ENCODE measurements around the gene RRM2.

The RRM2 gene

GRCh38 chr2:10173258-10174005 lies 50.9 kb downstream of the RRM2 start:
- Histone ChIP-seq H3K4me3 (no peak overlapping the region), H3K4me1 (no peaks in the 10 kb centered on the region), H3K9me3 (no peaks in the 10 kb centered on the region), H3K27ac (no peak overlapping the region), H3K36me3 (no peaks in the 10 kb centered on the region), H3K27me3 (no peaks in the 10 kb centered on the region)
- no peak for DNase-seq
- no peak for TF ChIP-seq CTCF (IDR thresholded peaks at IDR 0.05)
- intact Hi-C loops (cut with DNase I; ENCODE audit: low total_unique reads): no loop called here

- DNase-seq: no peak
- Histone ChIP-seq H3K4me3 (no peak overlapping the region), H3K27ac (no peak overlapping the region), H3K27me3 (no peaks in the 10 kb centered on the region), H3K4me1 (no peaks in the 10 kb centered on the region), H3K36me3 (no peaks in the 10 kb centered on the region), H3K9me3 (no peaks in the 10 kb centered on the region)
- intact Hi-C loops (cut with DNase I; ENCODE audit: low total_unique reads): no loop called here
- no peak for TF ChIP-seq CTCF (IDR thresholded peaks at IDR 0.05)
Measured at GRCh38 chr2:10174173-10174572, 51.6 kb downstream of the RRM2 start.

DNA sequence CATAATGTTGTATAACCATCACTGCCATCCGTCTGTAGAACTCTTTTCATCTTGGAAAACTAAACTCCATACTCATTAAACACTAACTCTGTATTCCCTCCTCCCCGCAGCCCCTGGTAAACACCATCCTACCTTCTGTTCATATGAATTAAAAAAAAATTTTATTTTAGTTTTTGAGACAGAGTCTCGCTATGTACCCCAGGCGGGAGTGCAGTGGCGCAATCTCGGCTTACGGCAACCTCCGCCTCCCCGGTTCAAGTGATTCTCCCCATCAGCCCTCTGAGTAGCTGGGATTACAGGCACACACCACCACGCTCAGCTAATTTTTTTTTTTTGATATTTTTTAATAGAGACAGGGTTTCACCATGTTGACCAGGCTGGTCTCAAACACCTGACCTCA lies 52.9 kb downstream of the RRM2 start:
- DNase-seq: no peak
- TF ChIP-seq CTCF (IDR thresholded peaks at IDR 0.05): no peak
- no peak overlapping the region for H3K4me3 ChIP-seq
- H3K27me3 ChIP-seq: no peaks in the 10 kb centered on the region
- H3K9me3 ChIP-seq: no peaks in the 10 kb centered on the region
- H3K4me1 ChIP-seq: no peaks in the 10 kb centered on the region
- intact Hi-C loops (cut with DNase I; ENCODE audit: low total_unique reads): no loop called here
- no peaks in the 10 kb centered on the region for H3K36me3 ChIP-seq
- H3K27ac ChIP-seq: no peak overlapping the region

DNA sequence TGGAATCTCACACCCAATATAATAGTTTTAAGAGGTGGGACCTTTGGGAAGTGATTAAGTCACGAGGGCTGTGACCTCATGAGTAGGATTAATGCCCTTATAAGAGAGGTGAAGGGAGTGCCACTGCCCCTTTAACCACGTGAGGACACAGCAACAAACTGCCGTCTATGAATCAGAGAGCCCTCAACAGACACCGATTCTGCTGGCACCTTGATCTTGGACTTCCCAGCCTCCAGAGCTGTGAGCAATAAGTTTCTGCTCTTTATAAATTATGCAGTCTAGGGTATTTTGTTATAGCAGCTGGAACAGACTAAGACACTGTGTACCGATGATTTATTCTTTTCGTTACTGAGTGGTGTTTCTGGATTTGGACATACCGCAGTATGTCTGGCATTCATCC lies 56.2 kb downstream of the RRM2 start:
- intact Hi-C loops (cut with DNase I; ENCODE audit: low total_unique reads): no loop called here
- Histone ChIP-seq H3K9me3 (peaks cover 0 to 4% (median 0%) of the 10 kb centered on the region in 3 donors), H3K4me3 (no peak overlapping the region), H3K36me3 (no peaks in the 10 kb centered on the region), H3K27ac (no peak overlapping the region), H3K4me1 (no peaks in the 10 kb centered on the region), H3K27me3 (no peaks in the 10 kb centered on the region)
- no peak for TF ChIP-seq CTCF (IDR thresholded peaks at IDR 0.05)
- no peak for DNase-seq

DNA sequence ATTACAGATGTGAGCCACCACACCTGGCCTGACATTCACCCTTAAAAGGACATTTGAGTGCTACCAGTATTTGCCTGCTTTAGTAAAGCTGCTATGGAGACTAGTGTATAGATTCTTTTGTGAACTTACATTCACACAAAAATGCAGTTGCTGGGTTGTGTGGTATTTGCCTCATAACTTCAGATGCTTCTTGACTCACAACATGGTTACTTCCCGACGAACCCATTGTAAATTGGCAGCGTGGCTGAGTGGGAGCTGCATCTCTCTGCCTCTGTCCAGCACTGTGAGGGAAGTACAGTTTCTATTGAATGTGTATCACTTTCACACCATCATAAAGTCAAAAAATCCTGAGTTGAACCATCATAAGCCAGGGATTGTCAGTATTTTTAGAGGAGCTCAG lies 56.9 kb downstream of the RRM2 start:
- no peak for DNase-seq

More for the DNA sequence above, 56.9 kb downstream of the RRM2 start:
- TF ChIP-seq CTCF (IDR thresholded peaks at IDR 0.05): no peak
- intact Hi-C loops (cut with DNase I; ENCODE audit: low total_unique reads): no loop called here
- Histone ChIP-seq H3K27me3 (no peaks in the 10 kb centered on the region), H3K4me1 (no peaks in the 10 kb centered on the region), H3K9me3 (peaks cover 0 to 4% (median 0%) of the 10 kb centered on the region in 3 donors), H3K4me3 (no peak overlapping the region), H3K27ac (no peak overlapping the region), H3K36me3 (no peaks in the 10 kb centered on the region)
